WTC11 (cell line): Measurements from ENCODE around the gene ACYP1. TPM values are rescaled to one million over a fixed set of nuclear protein-coding genes. Genes with fewer than 3 reads are reported as not detected.

Source experiments
- ATAC-seq: fragments of 200-7000 bp; cut with Tn5 transposase; 2 replicates; pipeline ENCODE4 v1.10.0; 2021; ENCODE audit warnings: mild to moderate bottlenecking, moderate library complexity
- CTCF ChIA-PET: fragments of 300-600 bp; sonication (Branson Sonifier 250); formaldehyde crosslinking; loops from one replicate; lab custom pipeline; 2021; ENCODE audit warnings: antibody characterized with exemption; lab: Charles Lee
- POLR2A ChIA-PET: fragments of 350-600 bp; sonication (Branson Sonifier 250); formaldehyde crosslinking; loops from one replicate; lab custom pipeline; 2021; ENCODE audit warnings: antibody characterized with exemption; lab: Charles Lee
- DNase-seq: peaks from one replicate; pipeline ENCODE4 v3.0.0; 2021; ENCODE audit warnings: low spot score
- H3K27ac Mint-ChIP-seq: 2 replicates; pipeline ENCODE4 v1.8.0; 2021; ENCODE audit warnings: mixed read lengths
- H3K27me3 Mint-ChIP-seq: 2 replicates; pipeline ENCODE4 v1.8.0; 2021; ENCODE audit warnings: low read depth, mild to moderate bottlenecking, moderate library complexity, mixed read lengths
- H3K36me3 Mint-ChIP-seq: 2 replicates; pipeline ENCODE4 v1.8.0; 2021; ENCODE audit warnings: mixed read lengths
- H3K4me1 Mint-ChIP-seq: 2 replicates; pipeline ENCODE4 v1.8.0; 2022; ENCODE audit warnings: mixed read lengths
- H3K4me3 Mint-ChIP-seq: 2 replicates; pipeline ENCODE4 v1.8.0; 2021; ENCODE audit warnings: mild to moderate bottlenecking, moderate library complexity, mixed read lengths
- H3K9me3 Mint-ChIP-seq: 2 replicates; pipeline ENCODE4 v1.8.0; 2021; ENCODE audit warnings: mixed read lengths
- AR ChIP-seq: fragments of 250-450 bp; sonication (Bioruptor Pico); IDR thresholded peaks from 2 replicates; pipeline ENCODE4 v1.9.0; 2021; ENCODE audit warnings: mild to moderate bottlenecking
- E2F4 ChIP-seq: sonication (generic); formaldehyde crosslinking; IDR thresholded peaks from 2 replicates; pipeline ENCODE4 v1.8.1; 2022; ENCODE audit warnings: low read depth, mild to moderate bottlenecking, moderate library complexity, missing genetic modification reagents, borderline replicate concordance
- ERG ChIP-seq: fragments of 250-450 bp; sonication (Bioruptor Pico); IDR thresholded peaks from 2 replicates; pipeline ENCODE4 v1.8.0; 2021; ENCODE audit warnings: mild to moderate bottlenecking
- FOXJ3 ChIP-seq: sonication (generic); formaldehyde crosslinking; IDR thresholded peaks from 2 replicates; pipeline ENCODE4 v1.9.0; 2021; ENCODE audit warnings: missing genetic modification reagents, mild to moderate bottlenecking, borderline replicate concordance
- FOXP1 ChIP-seq: sonication (generic); formaldehyde crosslinking; IDR thresholded peaks from 2 replicates; pipeline ENCODE4 v1.8.0; 2022; ENCODE audit warnings: missing genetic modification reagents, mild to moderate bottlenecking, moderate library complexity, borderline replicate concordance
- GRHL2 ChIP-seq: fragments of 250-450 bp; sonication (Bioruptor Pico); IDR thresholded peaks from 2 replicates; pipeline ENCODE4 v1.8.0; 2022; ENCODE audit warnings: mild to moderate bottlenecking, moderate library complexity; ENCODE audit not compliant: insufficient replicate concordance, severe bottlenecking
- GTF2I ChIP-seq: fragments of 250-450 bp; sonication (Bioruptor Pico); conservative IDR thresholded peaks from 2 replicates; pipeline ENCODE4 v1.4.0; 2021; ENCODE audit warnings: mild to moderate bottlenecking
- IRF2 ChIP-seq: sonication (generic); formaldehyde crosslinking; IDR thresholded peaks from 2 replicates; pipeline ENCODE4 v1.8.0; 2022; ENCODE audit warnings: low read depth, missing genetic modification reagents, borderline replicate concordance
- JAZF1 ChIP-seq: fragments of 250-450 bp; sonication (Bioruptor Pico); IDR thresholded peaks from 2 replicates; pipeline ENCODE4 v1.9.0; 2021; ENCODE audit warnings: moderate library complexity, mild to moderate bottlenecking, inconsistent platforms
- MAX ChIP-seq: sonication (generic); formaldehyde crosslinking; IDR thresholded peaks from 2 replicates; pipeline ENCODE4 v1.8.0; 2022; ENCODE audit warnings: mild to moderate bottlenecking, missing genetic modification reagents
- NR3C1 ChIP-seq: sonication (generic); formaldehyde crosslinking; conservative IDR thresholded peaks from 2 replicates; pipeline ENCODE4 v1.8.1; 2023; ENCODE audit warnings: low read depth, mild to moderate bottlenecking, missing genetic modification reagents
- OVOL2 ChIP-seq: fragments of 250-450 bp; sonication (Bioruptor Pico); IDR thresholded peaks from 2 replicates; pipeline ENCODE4 v1.9.0; 2021; ENCODE audit warnings: mild to moderate bottlenecking, borderline replicate concordance
- PREB ChIP-seq: sonication (generic); formaldehyde crosslinking; IDR thresholded peaks from 2 replicates; pipeline ENCODE4 v1.8.1; 2022; ENCODE audit warnings: mild to moderate bottlenecking, missing genetic modification reagents, moderate library complexity, borderline replicate concordance
- RELA ChIP-seq: sonication (generic); formaldehyde crosslinking; IDR thresholded peaks from 2 replicates; pipeline ENCODE4 v1.8.1; 2022; ENCODE audit warnings: missing genetic modification reagents, mild to moderate bottlenecking, borderline replicate concordance
- SMAD4 ChIP-seq: sonication (generic); formaldehyde crosslinking; IDR thresholded peaks from 2 replicates; pipeline ENCODE4 v1.8.0; 2022; ENCODE audit warnings: mild to moderate bottlenecking, missing genetic modification reagents
- SP1 ChIP-seq: sonication (generic); formaldehyde crosslinking; conservative IDR thresholded peaks from 2 replicates; pipeline ENCODE4 v1.8.1; 2022; ENCODE audit warnings: missing genetic modification reagents
- TEAD1 ChIP-seq: sonication (generic); formaldehyde crosslinking; IDR thresholded peaks from 2 replicates; pipeline ENCODE4 v1.8.0; 2022; ENCODE audit warnings: mild to moderate bottlenecking, missing genetic modification reagents
- ZNF232 ChIP-seq: sonication (generic); formaldehyde crosslinking; IDR thresholded peaks from 2 replicates; pipeline ENCODE4 v1.8.0; 2022; ENCODE audit warnings: mild to moderate bottlenecking, missing genetic modification reagents
- ZNF281 ChIP-seq: sonication (generic); formaldehyde crosslinking; IDR thresholded peaks from 2 replicates; pipeline ENCODE4 v1.8.0; 2023; ENCODE audit warnings: mild to moderate bottlenecking, missing genetic modification reagents
- ZNF416 ChIP-seq: fragments of 250-450 bp; sonication (Bioruptor Pico); IDR thresholded peaks from 2 replicates; pipeline ENCODE4 v1.9.0; 2021; ENCODE audit warnings: mild to moderate bottlenecking, inconsistent platforms
- ZNF671 ChIP-seq: fragments of 250-450 bp; sonication (Bioruptor Pico); IDR thresholded peaks from 2 replicates; pipeline ENCODE4 v1.8.0; 2021; ENCODE audit warnings: mild to moderate bottlenecking
- total RNA-seq: library from RNA; stranded (reverse); gene quantifications from 3 replicates; pipeline ENCODE4 v1.2.3, GENCODE V29; 2021
- TF ChIP-seq, protein P1 (sequence below): sonication (generic); formaldehyde crosslinking; IDR thresholded peaks from 2 replicates; pipeline ENCODE4 v1.8.1; 2022; ENCODE audit warnings: missing genetic modification reagents, borderline replicate concordance
- TF ChIP-seq, protein P2 (sequence below): sonication (generic); formaldehyde crosslinking; IDR thresholded peaks from 2 replicates; pipeline ENCODE4 v1.8.0; 2022; ENCODE audit warnings: mild to moderate bottlenecking, missing genetic modification reagents

ACYP1 gene
- total RNA-seq, 1 experiment from 2014 or later: 26.6 TPM

- no peak overlapping the region for H3K27ac Mint-ChIP-seq
- no peak overlapping the region for H3K4me3 Mint-ChIP-seq
- DNase-seq (no peak), ATAC-seq (no peak)
- H3K4me1 Mint-ChIP-seq: peaks cover 22% of the 10 kb centered on the region
- H3K36me3 Mint-ChIP-seq: 0 out of 2 replicates have a peak, but pooled peaks cover under 1% of the 10 kb centered on the region
- no peak for TF ChIP-seq FOXJ3 (CRISPR knock-in tag)
- no peak for TF ChIP-seq FOXP1 (CRISPR knock-in tag)
- TF ChIP-seq, protein P1, sequence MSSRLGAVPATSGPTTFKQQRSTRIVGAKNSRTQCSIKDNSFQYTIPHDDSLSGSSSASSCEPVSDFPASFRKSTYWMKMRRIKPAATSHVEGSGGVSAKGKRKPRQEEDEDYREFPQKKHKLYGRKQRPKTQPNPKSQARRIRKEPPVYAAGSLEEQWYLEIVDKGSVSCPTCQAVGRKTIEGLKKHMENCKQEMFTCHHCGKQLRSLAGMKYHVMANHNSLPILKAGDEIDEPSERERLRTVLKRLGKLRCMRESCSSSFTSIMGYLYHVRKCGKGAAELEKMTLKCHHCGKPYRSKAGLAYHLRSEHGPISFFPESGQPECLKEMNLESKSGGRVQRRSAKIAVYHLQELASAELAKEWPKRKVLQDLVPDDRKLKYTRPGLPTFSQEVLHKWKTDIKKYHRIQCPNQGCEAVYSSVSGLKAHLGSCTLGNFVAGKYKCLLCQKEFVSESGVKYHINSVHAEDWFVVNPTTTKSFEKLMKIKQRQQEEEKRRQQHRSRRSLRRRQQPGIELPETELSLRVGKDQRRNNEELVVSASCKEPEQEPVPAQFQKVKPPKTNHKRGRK (CRISPR knock-in tag): no peak
- TF ChIP-seq GRHL2 (CRISPR knock-in tag): no peak
- no peak for TF ChIP-seq RELA
- no peak for TF ChIP-seq ZNF232 (CRISPR knock-in tag)
- TF ChIP-seq TEAD1: no peak
- no peaks in the 10 kb centered on the region for H3K9me3 Mint-ChIP-seq
- no peaks in the 10 kb centered on the region for H3K27me3 Mint-ChIP-seq
- CTCF ChIA-PET: no interaction called here
- POLR2A ChIA-PET: no interaction called here
Measured at GRCh38 chr14:75066691-75067090, 2.9 kb upstream of the ACYP1 start.

- H3K4me3 Mint-ChIP-seq: peak overlapping the region; percentile 96
- H3K4me1 Mint-ChIP-seq: peaks cover 12% of the 10 kb centered on the region
- peak overlapping the region; percentile 79 for H3K27ac Mint-ChIP-seq
- DNase-seq (no peak), ATAC-seq (no peak)
- POLR2A ChIA-PET: interaction anchor here (0.6 to 1.5 kb wide), 2 partner anchors 16 to 230 kb away, joined by 5 read pairs; no protein-coding TSS in a partner anchor
- no peaks in the 10 kb centered on the region for H3K27me3 Mint-ChIP-seq
- H3K9me3 Mint-ChIP-seq: peaks cover 18% of the 10 kb centered on the region
- H3K36me3 Mint-ChIP-seq: peaks cover 24% of the 10 kb centered on the region
- CTCF ChIA-PET: interaction anchor here (0.5 to 3.1 kb wide), 17 partner anchors 12 to 513 kb away, joined by 3 to 29 read pairs (median 5); partner anchors contain the start of genes EIF2B2 and RPS6KL1
- TF ChIP-seq ZNF416 (CRISPR knock-in tag) (no peak), ZNF671 (no peak), NR3C1 (CRISPR knock-in tag) (no peak), SP1 (CRISPR knock-in tag) (no peak), TEAD1 (no peak), AR (CRISPR knock-in tag) (no peak), ERG (CRISPR knock-in tag) (no peak), SMAD4 (no peak), PREB (CRISPR knock-in tag) (no peak), ZNF281 (no peak), IRF2 (CRISPR knock-in tag) (no peak), E2F4 (CRISPR knock-in tag) (no peak), GTF2I (no peak), MAX (CRISPR knock-in tag) (no peak), OVOL2 (CRISPR knock-in tag) (no peak), JAZF1 (CRISPR knock-in tag) (no peak)
- TF ChIP-seq, protein P2, sequence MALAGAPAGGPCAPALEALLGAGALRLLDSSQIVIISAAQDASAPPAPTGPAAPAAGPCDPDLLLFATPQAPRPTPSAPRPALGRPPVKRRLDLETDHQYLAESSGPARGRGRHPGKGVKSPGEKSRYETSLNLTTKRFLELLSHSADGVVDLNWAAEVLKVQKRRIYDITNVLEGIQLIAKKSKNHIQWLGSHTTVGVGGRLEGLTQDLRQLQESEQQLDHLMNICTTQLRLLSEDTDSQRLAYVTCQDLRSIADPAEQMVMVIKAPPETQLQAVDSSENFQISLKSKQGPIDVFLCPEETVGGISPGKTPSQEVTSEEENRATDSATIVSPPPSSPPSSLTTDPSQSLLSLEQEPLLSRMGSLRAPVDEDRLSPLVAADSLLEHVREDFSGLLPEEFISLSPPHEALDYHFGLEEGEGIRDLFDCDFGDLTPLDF (CRISPR knock-in tag): no peak
Measured at GRCh38 chr14:75064205-75064567, 362 bp upstream of the ACYP1 start.
